Measurements from ENCODE around the gene NR6A1.

The NR6A1 gene

GRCh38 chr9:124768334-124768733 lies 2.8 kb downstream of the NR6A1 start:
- Histone ChIP-seq H3K27ac (no peak overlapping the region), H3K9ac (ENCODE audit: insufficient read length) (no peak overlapping the region), H3K36me3 (ENCODE audit: insufficient read depth, low read length) (no peaks in the 10 kb centered on the region), H3K9me3 (ENCODE audit: low read depth, low read length) (no peaks in the 10 kb centered on the region), H3K4me3 (peak overlapping the region; percentile 87)
- no peak for DNase-seq (ENCODE audit: low read depth, low spot score)
- TF ChIP-seq EZH2 (IDR thresholded peaks at IDR 0.05), result no peak
- no peak for TF ChIP-seq POLR2AphosphoS5 (IDR thresholded peaks at IDR 0.05; ENCODE audit: borderline replicate concordance, low read depth, low read length)
- no peak for TF ChIP-seq FOXP2 (optimal IDR thresholded peaks at IDR 0.05; ENCODE audit: control extremely low read depth, extremely low read length, insufficient read depth)

DNA sequence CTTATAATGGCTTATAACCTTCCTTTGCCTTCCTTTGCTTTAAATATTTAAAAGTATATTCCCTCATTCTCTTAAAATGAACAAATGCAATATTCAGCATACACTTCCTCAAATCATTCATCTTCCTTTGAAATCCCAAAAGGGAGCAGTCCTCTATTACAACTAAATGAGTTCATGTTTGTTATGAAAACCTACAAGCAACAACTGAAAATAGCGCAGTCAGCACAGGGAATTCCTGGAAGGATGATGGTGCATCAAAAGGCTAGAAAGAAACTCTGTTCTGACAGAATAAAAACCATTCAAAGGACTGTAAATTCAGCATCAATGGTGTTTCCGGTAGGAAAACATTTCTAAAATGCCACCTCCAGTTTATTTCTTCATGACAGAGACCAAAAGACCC lies 3.3 kb downstream of the NR6A1 start:
- TF ChIP-seq EZH2 (IDR thresholded peaks at IDR 0.05), result no peak
- TF ChIP-seq POLR2AphosphoS5 (IDR thresholded peaks at IDR 0.05; ENCODE audit: borderline replicate concordance, low read depth, low read length), result no peak
- TF ChIP-seq FOXP2 (optimal IDR thresholded peaks at IDR 0.05; ENCODE audit: control extremely low read depth, extremely low read length, insufficient read depth), result no peak
- Histone ChIP-seq H3K9me3 (ENCODE audit: low read depth, low read length) (no peaks in the 10 kb centered on the region), H3K4me3 (peak overlapping the region; percentile 87; the same call in 1 of the 2 replicates), H3K36me3 (ENCODE audit: insufficient read depth, low read length) (no peaks in the 10 kb centered on the region), H3K9ac (ENCODE audit: insufficient read length) (no peak overlapping the region), H3K27ac (no peak overlapping the region)
- no peak for DNase-seq (ENCODE audit: low read depth, low spot score)

GRCh38 chr9:124766815-124767554 lies 4.1 kb downstream of the NR6A1 start:
- no peak for DNase-seq (ENCODE audit: low read depth, low spot score)
- no peak for TF ChIP-seq EZH2 (IDR thresholded peaks at IDR 0.05)
- no peak for TF ChIP-seq POLR2AphosphoS5 (IDR thresholded peaks at IDR 0.05; ENCODE audit: borderline replicate concordance, low read depth, low read length)
- H3K36me3 ChIP-seq (ENCODE audit: insufficient read depth, low read length), result no peaks in the 10 kb centered on the region
- H3K4me3 ChIP-seq, result no peak overlapping the region
- no peaks in the 10 kb centered on the region for H3K9me3 ChIP-seq (ENCODE audit: low read depth, low read length)
- no peak overlapping the region for H3K27ac ChIP-seq
- no peak overlapping the region for H3K9ac ChIP-seq (ENCODE audit: insufficient read length)

- no peaks in the 10 kb centered on the region for H3K9me3 ChIP-seq (ENCODE audit: low read depth, low read length)
- DNase-seq (ENCODE audit: low read depth, low spot score), result no peak
- H3K9ac ChIP-seq (ENCODE audit: insufficient read length), result no peak overlapping the region
- H3K4me3 ChIP-seq, result no peak overlapping the region
- no peaks in the 10 kb centered on the region for H3K36me3 ChIP-seq (ENCODE audit: insufficient read depth, low read length)
- H3K27ac ChIP-seq, result no peak overlapping the region
- TF ChIP-seq EZH2 (IDR thresholded peaks at IDR 0.05) (no peak), FOXP2 (optimal IDR thresholded peaks at IDR 0.05; ENCODE audit: control extremely low read depth, extremely low read length, insufficient read depth) (no peak), POLR2AphosphoS5 (IDR thresholded peaks at IDR 0.05; ENCODE audit: borderline replicate concordance, low read depth, low read length) (no peak)
These were observed 4.8 kb downstream of the NR6A1 start for GRCh38 chr9:124766326-124766725.

DNA sequence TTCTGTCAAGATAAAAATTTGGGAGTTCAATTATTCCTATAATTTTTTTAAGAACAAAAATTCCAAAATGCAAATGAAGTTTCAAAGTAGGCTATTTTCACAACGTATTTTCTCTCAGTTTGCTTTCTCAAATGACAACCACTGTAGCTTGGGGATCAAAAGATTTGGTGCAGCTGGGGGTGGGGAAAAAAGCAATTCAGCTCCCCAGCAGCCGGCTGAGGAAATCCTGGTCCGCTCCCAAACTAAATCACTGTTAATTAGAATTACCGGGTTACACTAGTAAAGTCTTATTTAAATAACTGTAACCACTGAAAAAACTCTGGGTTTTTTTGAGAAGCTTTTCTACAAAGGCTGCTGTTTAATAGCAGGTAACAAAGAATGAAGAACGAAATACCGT lies 5.7 kb downstream of the NR6A1 start:
- Histone ChIP-seq H3K27ac (peak overlapping the region; percentile 16; the same call in 1 of the 2 replicates), H3K9me3 (ENCODE audit: low read depth, low read length) (no peaks in the 10 kb centered on the region), H3K36me3 (ENCODE audit: insufficient read depth, low read length) (no peaks in the 10 kb centered on the region), H3K9ac (ENCODE audit: insufficient read length) (peak overlapping the region; percentile 12), H3K4me3 (peak overlapping the region; percentile 32; the same call in 1 of the 2 replicates)
- no peak for DNase-seq (ENCODE audit: low read depth, low spot score)
- TF ChIP-seq EZH2 (IDR thresholded peaks at IDR 0.05) (no peak), FOXP2 (optimal IDR thresholded peaks at IDR 0.05; ENCODE audit: control extremely low read depth, extremely low read length, insufficient read depth) (no peak), POLR2AphosphoS5 (IDR thresholded peaks at IDR 0.05; ENCODE audit: borderline replicate concordance, low read depth, low read length) (no peak)

DNA sequence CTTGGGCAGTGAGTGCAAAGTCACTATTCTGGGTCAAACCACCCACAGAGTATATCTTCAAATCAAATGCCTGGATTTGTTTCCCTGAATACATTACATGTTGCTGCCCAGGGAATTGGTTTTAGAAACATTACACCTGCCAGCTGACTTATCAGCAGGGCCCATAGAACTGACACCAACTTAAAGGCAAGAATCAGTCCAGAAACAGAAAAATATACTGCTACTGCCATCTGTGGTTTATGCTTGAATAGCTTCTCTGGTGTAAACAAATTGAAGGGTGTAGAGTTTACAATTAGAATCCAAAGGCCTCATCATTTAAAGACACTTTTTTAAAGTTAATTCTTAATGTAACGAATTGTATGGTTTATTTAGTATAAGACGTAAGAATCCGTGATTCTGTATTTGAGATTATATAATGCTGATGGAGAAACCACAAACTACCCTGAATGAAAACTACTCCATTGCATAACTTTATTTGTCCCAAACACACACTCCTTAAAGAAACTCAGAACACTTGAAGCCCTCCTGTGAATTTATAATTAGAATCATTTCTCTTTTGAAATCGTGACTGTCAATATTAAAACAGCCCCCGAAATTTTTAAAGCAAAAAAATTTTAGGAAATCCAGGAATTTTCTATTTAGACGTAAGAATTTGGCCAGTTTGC lies 6.2 kb downstream of the NR6A1 start:
- Histone ChIP-seq H3K9me3 (ENCODE audit: low read depth, low read length) (no peaks in the 10 kb centered on the region), H3K9ac (ENCODE audit: insufficient read length) (peak overlapping the region; percentile 12), H3K27ac (peak overlapping the region; percentile 16; the same call in 1 of the 2 replicates), H3K4me3 (peak overlapping the region; percentile 32; the same call in 1 of the 2 replicates), H3K36me3 (ENCODE audit: insufficient read depth, low read length) (no peaks in the 10 kb centered on the region)
- TF ChIP-seq FOXP2 (optimal IDR thresholded peaks at IDR 0.05; ENCODE audit: control extremely low read depth, extremely low read length, insufficient read depth) (peak; percentile 61), EZH2 (IDR thresholded peaks at IDR 0.05) (no peak), POLR2AphosphoS5 (IDR thresholded peaks at IDR 0.05; ENCODE audit: borderline replicate concordance, low read depth, low read length) (no peak)
- no peak for DNase-seq (ENCODE audit: low read depth, low spot score)

GRCh38 chr9:124762633-124763032 lies 8.5 kb downstream of the NR6A1 start:
- Histone ChIP-seq H3K4me3 (no peak overlapping the region), H3K27ac (no peak overlapping the region), H3K9me3 (ENCODE audit: low read depth, low read length) (no peaks in the 10 kb centered on the region), H3K9ac (ENCODE audit: insufficient read length) (no peak overlapping the region), H3K36me3 (ENCODE audit: insufficient read depth, low read length) (no peaks in the 10 kb centered on the region)
- no peak for DNase-seq (ENCODE audit: low read depth, low spot score)
- TF ChIP-seq FOXP2 (optimal IDR thresholded peaks at IDR 0.05; ENCODE audit: control extremely low read depth, extremely low read length, insufficient read depth) (no peak), EZH2 (IDR thresholded peaks at IDR 0.05) (no peak), POLR2AphosphoS5 (IDR thresholded peaks at IDR 0.05; ENCODE audit: borderline replicate concordance, low read depth, low read length) (no peak)

DNA sequence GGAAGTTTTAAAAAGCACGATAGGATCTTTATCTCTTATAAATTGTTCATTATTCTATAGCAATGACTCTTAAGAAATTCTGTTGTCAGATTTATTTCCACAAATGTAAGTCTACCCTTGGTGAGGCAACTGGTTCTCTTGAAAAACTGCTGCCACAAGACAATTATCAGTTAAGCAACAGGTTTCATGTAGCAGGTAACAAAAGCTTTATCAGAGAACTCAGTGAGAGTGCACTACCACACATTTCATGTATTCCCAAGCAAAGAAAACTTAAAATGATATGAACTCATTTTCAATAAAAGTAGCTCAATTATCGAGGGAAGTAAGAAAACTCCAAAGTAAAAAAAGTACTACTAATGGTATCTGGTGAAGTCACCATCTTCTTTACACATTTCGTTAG lies 9.4 kb downstream of the NR6A1 start:
- no peak for TF ChIP-seq POLR2AphosphoS5 (IDR thresholded peaks at IDR 0.05; ENCODE audit: borderline replicate concordance, low read depth, low read length)
- Histone ChIP-seq H3K9ac (ENCODE audit: insufficient read length) (no peak overlapping the region), H3K36me3 (ENCODE audit: insufficient read depth, low read length) (no peaks in the 10 kb centered on the region), H3K27ac (no peak overlapping the region), H3K9me3 (ENCODE audit: low read depth, low read length) (no peaks in the 10 kb centered on the region), H3K4me3 (no peak overlapping the region)
- no peak for DNase-seq (ENCODE audit: low read depth, low spot score)
